Activated naive CD8-positive, alpha-beta T cell treated with anti-CD3 and anti-CD28 coated beads, Interleukin-2, amount 10 ng/mL, durations not matched to agents 7 days and 5 days (primary cell): Measurements from ENCODE around the gene FSTL4. TPM values are rescaled to one million over a fixed set of nuclear protein-coding genes. Genes with fewer than 3 reads are reported as not detected.

ENCODE experiments used
- ATAC-seq: fragments of 150-1000 bp; cut with Tn5 transposase; one replicate; pipeline ENCODE4 v1.10.0; 2021; ENCODE audit warnings: low read depth, moderate library complexity
- POLR2A ChIA-PET: fragments of 350-600 bp; sonication (Branson Sonifier 250); formaldehyde crosslinking; loops from one replicate; lab custom pipeline; 2021; ENCODE audit warnings: antibody characterized with exemption; lab: Charles Lee
- DNase-seq: peaks from one replicate; pipeline ENCODE4 v3.0.0; 2021
- H3K27ac Mint-ChIP-seq: one replicate; pipeline ENCODE4 v1.8.0; 2022; ENCODE audit warnings: mild to moderate bottlenecking, mixed read lengths
- H3K27me3 Mint-ChIP-seq: one replicate; pipeline ENCODE4 v1.8.0; 2022; ENCODE audit warnings: mild to moderate bottlenecking, moderate library complexity, mixed read lengths
- H3K36me3 Mint-ChIP-seq: one replicate; pipeline ENCODE4 v1.8.0; 2021; ENCODE audit warnings: mild to moderate bottlenecking, mixed read lengths
- H3K4me1 Mint-ChIP-seq: one replicate; pipeline ENCODE4 v1.8.0; 2021; ENCODE audit warnings: mixed read lengths
- H3K4me3 Mint-ChIP-seq: one replicate; pipeline ENCODE4 v1.8.0; 2022; ENCODE audit warnings: mild to moderate bottlenecking, moderate library complexity, mixed read lengths
- H3K9me3 Mint-ChIP-seq: one replicate; pipeline ENCODE4 v1.8.0; 2021; ENCODE audit warnings: mixed read lengths
- total RNA-seq, 2 experiments: library from RNA; stranded (reverse); gene quantifications; one replicate each; pipeline ENCODE4 v1.2.3, GENCODE V29; 2021

Gene FSTL4
- total RNA-seq, 2 experiments from 2014 or later, result 0.26 to 0.83 TPM

- DNase-seq, result no peak
- Mint-ChIP-seq H3K9me3 (no peaks in the 10 kb centered on the region), H3K4me1 (peaks cover 1% of the 10 kb centered on the region)
Measured at GRCh38 chr5:133314086-133314485, 298.3 kb downstream of the FSTL4 start.

GRCh38 chr5:133311176-133311575 is 301.2 kb downstream of the FSTL4 start:
- H3K27me3 Mint-ChIP-seq, result peaks cover 2% of the 10 kb centered on the region
- ATAC-seq (no peak), DNase-seq (no peak)
- H3K9me3 Mint-ChIP-seq, result no peaks in the 10 kb centered on the region
- peaks cover 2% of the 10 kb centered on the region for H3K4me1 Mint-ChIP-seq
- H3K27ac Mint-ChIP-seq, result no peak overlapping the region
- H3K4me3 Mint-ChIP-seq, result no peak overlapping the region
- POLR2A ChIA-PET, result no interaction called here
- H3K36me3 Mint-ChIP-seq, result no peaks in the 10 kb centered on the region

More at GRCh38 chr5:133314086-133314485, 298.3 kb downstream of the FSTL4 start:
- H3K27me3 Mint-ChIP-seq, result peaks cover 2% of the 10 kb centered on the region
- H3K27ac Mint-ChIP-seq, result no peak overlapping the region
- no peaks in the 10 kb centered on the region for H3K36me3 Mint-ChIP-seq
- no peak overlapping the region for H3K4me3 Mint-ChIP-seq
- POLR2A ChIA-PET, result no interaction called here
- no peak for ATAC-seq

GRCh38 chr5:133309984-133310621 is 302.2 kb downstream of the FSTL4 start:
- Mint-ChIP-seq H3K27me3 (peaks cover 2% of the 10 kb centered on the region), H3K4me3 (no peak overlapping the region), H3K36me3 (no peaks in the 10 kb centered on the region), H3K4me1 (peaks cover 2% of the 10 kb centered on the region), H3K9me3 (no peaks in the 10 kb centered on the region), H3K27ac (no peak overlapping the region)
- DNase-seq (no peak), ATAC-seq (no peak)
- POLR2A ChIA-PET, result no interaction called here

- POLR2A ChIA-PET, result no interaction called here
- DNase-seq (no peak), ATAC-seq (no peak)
- H3K9me3 Mint-ChIP-seq, result no peaks in the 10 kb centered on the region
- peaks cover 2% of the 10 kb centered on the region for H3K27me3 Mint-ChIP-seq
- H3K27ac Mint-ChIP-seq, result no peak overlapping the region
- H3K4me3 Mint-ChIP-seq, result no peak overlapping the region
- no peaks in the 10 kb centered on the region for H3K36me3 Mint-ChIP-seq
- peaks cover 2% of the 10 kb centered on the region for H3K4me1 Mint-ChIP-seq
Measured at GRCh38 chr5:133309166-133309795, 303.1 kb downstream of the FSTL4 start.

GRCh38 chr5:133307275-133307674 is 305.1 kb downstream of the FSTL4 start:
- no peak overlapping the region for H3K27ac Mint-ChIP-seq
- H3K36me3 Mint-ChIP-seq, result no peaks in the 10 kb centered on the region
- no peak for ATAC-seq
- H3K4me3 Mint-ChIP-seq, result no peak overlapping the region
- POLR2A ChIA-PET, result no interaction called here
- H3K27me3 Mint-ChIP-seq, result no peaks in the 10 kb centered on the region
- no peaks in the 10 kb centered on the region for H3K9me3 Mint-ChIP-seq
- no peak for DNase-seq
- H3K4me1 Mint-ChIP-seq, result peaks cover 2% of the 10 kb centered on the region

- Mint-ChIP-seq H3K9me3 (no peaks in the 10 kb centered on the region), H3K4me1 (peaks cover 2% of the 10 kb centered on the region), H3K27me3 (peaks cover 2% of the 10 kb centered on the region), H3K4me3 (no peak overlapping the region), H3K27ac (no peak overlapping the region), H3K36me3 (no peaks in the 10 kb centered on the region)
- ATAC-seq (no peak), DNase-seq (no peak)
- POLR2A ChIA-PET, result no interaction called here
Measured at GRCh38 chr5:133304707-133305216, 307.6 kb downstream of the FSTL4 start.

- POLR2A ChIA-PET, result no interaction called here
- ATAC-seq (no peak), DNase-seq (no peak)
- Mint-ChIP-seq H3K27ac (no peak overlapping the region), H3K27me3 (peaks cover 2% of the 10 kb centered on the region), H3K4me1 (peaks cover 2% of the 10 kb centered on the region), H3K9me3 (no peaks in the 10 kb centered on the region), H3K36me3 (no peaks in the 10 kb centered on the region), H3K4me3 (no peak overlapping the region)
Measured at GRCh38 chr5:133304178-133304577, 308.2 kb downstream of the FSTL4 start.

GRCh38 chr5:133303298-133303697 is 309.0 kb downstream of the FSTL4 start:
- Mint-ChIP-seq H3K27me3 (peaks cover 2% of the 10 kb centered on the region), H3K4me1 (peaks cover under 1% of the 10 kb centered on the region), H3K36me3 (no peaks in the 10 kb centered on the region), H3K27ac (no peak overlapping the region), H3K4me3 (no peak overlapping the region), H3K9me3 (no peaks in the 10 kb centered on the region)
- POLR2A ChIA-PET, result no interaction called here
- no peak for ATAC-seq
- DNase-seq, result no peak

GRCh38 chr5:133299728-133300127 is 312.6 kb downstream of the FSTL4 start:
- Mint-ChIP-seq H3K4me3 (no peak overlapping the region), H3K36me3 (no peaks in the 10 kb centered on the region), H3K9me3 (no peaks in the 10 kb centered on the region), H3K27me3 (peaks cover 2% of the 10 kb centered on the region), H3K4me1 (peaks cover 3% of the 10 kb centered on the region), H3K27ac (no peak overlapping the region)
- ATAC-seq (no peak), DNase-seq (no peak)
- POLR2A ChIA-PET, result no interaction called here

- Mint-ChIP-seq H3K9me3 (no peaks in the 10 kb centered on the region), H3K27me3 (peaks cover 2% of the 10 kb centered on the region), H3K4me3 (no peak overlapping the region), H3K36me3 (no peaks in the 10 kb centered on the region), H3K4me1 (peaks cover 3% of the 10 kb centered on the region), H3K27ac (no peak overlapping the region)
- POLR2A ChIA-PET, result no interaction called here
- DNase-seq (no peak), ATAC-seq (no peak)
Measured at GRCh38 chr5:133299021-133299420, 313.3 kb downstream of the FSTL4 start.

GRCh38 chr5:133298447-133298846 is 313.9 kb downstream of the FSTL4 start:
- Mint-ChIP-seq H3K27me3 (peaks cover 2% of the 10 kb centered on the region), H3K4me3 (no peak overlapping the region), H3K9me3 (no peaks in the 10 kb centered on the region), H3K36me3 (no peaks in the 10 kb centered on the region), H3K27ac (no peak overlapping the region), H3K4me1 (peaks cover 3% of the 10 kb centered on the region)
- POLR2A ChIA-PET, result no interaction called here
- no peak for DNase-seq
- ATAC-seq, result peak; percentile 70

- POLR2A ChIA-PET, result interaction anchor here (0.6 kb wide), 1 partner anchor 559 kb away, joined by 6 read pairs; no protein-coding TSS in a partner anchor
- ATAC-seq, result no peak
- H3K4me1 Mint-ChIP-seq, result peaks cover 3% of the 10 kb centered on the region
Measured at GRCh38 chr5:133297293-133297692, 315.0 kb downstream of the FSTL4 start.

GRCh38 chr5:133296624-133297023 is 315.7 kb downstream of the FSTL4 start:
- ATAC-seq (no peak), DNase-seq (no peak)
- peaks cover 3% of the 10 kb centered on the region for H3K4me1 Mint-ChIP-seq
- H3K9me3 Mint-ChIP-seq, result no peaks in the 10 kb centered on the region
- no peak overlapping the region for H3K27ac Mint-ChIP-seq
- POLR2A ChIA-PET, result no interaction called here
- H3K4me3 Mint-ChIP-seq, result no peak overlapping the region
- no peaks in the 10 kb centered on the region for H3K36me3 Mint-ChIP-seq
- peaks cover 2% of the 10 kb centered on the region for H3K27me3 Mint-ChIP-seq

More at GRCh38 chr5:133297293-133297692, 315.0 kb downstream of the FSTL4 start:
- H3K27me3 Mint-ChIP-seq, result peaks cover 2% of the 10 kb centered on the region
- H3K27ac Mint-ChIP-seq, result no peak overlapping the region
- H3K36me3 Mint-ChIP-seq, result no peaks in the 10 kb centered on the region
- no peaks in the 10 kb centered on the region for H3K9me3 Mint-ChIP-seq
- H3K4me3 Mint-ChIP-seq, result no peak overlapping the region
- no peak for DNase-seq

- Mint-ChIP-seq H3K36me3 (no peaks in the 10 kb centered on the region), H3K4me3 (no peak overlapping the region), H3K27ac (no peak overlapping the region), H3K4me1 (peaks cover 3% of the 10 kb centered on the region), H3K9me3 (no peaks in the 10 kb centered on the region), H3K27me3 (no peaks in the 10 kb centered on the region)
- POLR2A ChIA-PET, result no interaction called here
- ATAC-seq (no peak), DNase-seq (no peak)
Measured at GRCh38 chr5:133295520-133295919, 316.8 kb downstream of the FSTL4 start.
